ENCODE measurements around the gene CNPY1. TPM values are rescaled to one million over a fixed set of nuclear protein-coding genes. Genes with fewer than 3 reads are reported as not detected.

CNPY1 gene
- total RNA-seq, 1 donor from 2014 or later: not detected

GRCh38 chr7:155545348-155545747 is 1.0 kb downstream of the CNPY1 start:
- intact Hi-C loops (cut with DNase I): no loop called here
- no peaks in the 10 kb centered on the region for H3K9me3 ChIP-seq
- TF ChIP-seq POLR2A (IDR thresholded peaks at IDR 0.05) (no peak), POLR2AphosphoS5 (IDR thresholded peaks at IDR 0.05; ENCODE audit: insufficient read depth in 1 of 2, low read depth in 1 of 2) (no peak), CTCF (IDR thresholded peaks at IDR 0.05) (no peak)
- no peaks in the 10 kb centered on the region for H3K36me3 ChIP-seq
- H3K27me3 ChIP-seq: no peaks in the 10 kb centered on the region
- no peak overlapping the region for H3K27ac ChIP-seq
- no peak for DNase-seq (ENCODE audit: extremely low spot score in 2 of 2)
- H3K4me1 ChIP-seq: no peaks in the 10 kb centered on the region
- no peak overlapping the region for H3K4me3 ChIP-seq

- no peaks in the 10 kb centered on the region for H3K4me1 ChIP-seq
- no peaks in the 10 kb centered on the region for H3K27me3 ChIP-seq
- intact Hi-C loops (cut with DNase I): no loop called here
- no peak for DNase-seq (ENCODE audit: extremely low spot score in 2 of 2)
- no peaks in the 10 kb centered on the region for H3K9me3 ChIP-seq
- TF ChIP-seq POLR2AphosphoS5 (IDR thresholded peaks at IDR 0.05; ENCODE audit: insufficient read depth in 1 of 2, low read depth in 1 of 2) (no peak), CTCF (IDR thresholded peaks at IDR 0.05) (no peak), POLR2A (IDR thresholded peaks at IDR 0.05) (no peak)
- H3K4me3 ChIP-seq: no peak overlapping the region
- no peak overlapping the region for H3K27ac ChIP-seq
- H3K36me3 ChIP-seq: no peaks in the 10 kb centered on the region
Observed at GRCh38 chr7:155544485-155544884, 1.9 kb downstream of the CNPY1 start.

- no peaks in the 10 kb centered on the region for H3K9me3 ChIP-seq
- H3K4me3 ChIP-seq: no peak overlapping the region
- no peaks in the 10 kb centered on the region for H3K4me1 ChIP-seq
- intact Hi-C loops (cut with DNase I): no loop called here
- TF ChIP-seq POLR2A (IDR thresholded peaks at IDR 0.05) (no peak), POLR2AphosphoS5 (IDR thresholded peaks at IDR 0.05; ENCODE audit: insufficient read depth in 1 of 2, low read depth in 1 of 2) (no peak), CTCF (IDR thresholded peaks at IDR 0.05) (no peak)
- no peaks in the 10 kb centered on the region for H3K36me3 ChIP-seq
- no peak for DNase-seq (ENCODE audit: extremely low spot score in 2 of 2)
- H3K27me3 ChIP-seq: no peaks in the 10 kb centered on the region
- no peak overlapping the region for H3K27ac ChIP-seq
Observed at GRCh38 chr7:155543926-155544325, 2.4 kb downstream of the CNPY1 start.

GRCh38 chr7:155543011-155543876 is 3.1 kb downstream of the CNPY1 start:
- Histone ChIP-seq H3K36me3 (no peaks in the 10 kb centered on the region), H3K27ac (no peak overlapping the region), H3K9me3 (no peaks in the 10 kb centered on the region), H3K4me3 (no peak overlapping the region), H3K27me3 (no peaks in the 10 kb centered on the region), H3K4me1 (no peaks in the 10 kb centered on the region)
- intact Hi-C loops (cut with DNase I): no loop called here
- no peak for DNase-seq (ENCODE audit: extremely low spot score in 2 of 2)
- no peak for TF ChIP-seq POLR2AphosphoS5 (IDR thresholded peaks at IDR 0.05; ENCODE audit: insufficient read depth in 1 of 2, low read depth in 1 of 2)
- no peak for TF ChIP-seq CTCF (IDR thresholded peaks at IDR 0.05)
- no peak for TF ChIP-seq POLR2A (IDR thresholded peaks at IDR 0.05)

- intact Hi-C loops (cut with DNase I): no loop called here
- H3K9me3 ChIP-seq: no peaks in the 10 kb centered on the region
- H3K36me3 ChIP-seq: no peaks in the 10 kb centered on the region
- no peak for DNase-seq (ENCODE audit: extremely low spot score in 2 of 2)
- H3K27me3 ChIP-seq: no peaks in the 10 kb centered on the region
- no peak overlapping the region for H3K27ac ChIP-seq
- TF ChIP-seq POLR2AphosphoS5 (IDR thresholded peaks at IDR 0.05; ENCODE audit: insufficient read depth in 1 of 2, low read depth in 1 of 2): no peak
- TF ChIP-seq POLR2A (IDR thresholded peaks at IDR 0.05): no peak
- no peak overlapping the region for H3K4me3 ChIP-seq
- no peaks in the 10 kb centered on the region for H3K4me1 ChIP-seq
Observed at GRCh38 chr7:155541986-155542675, 4.2 kb downstream of the CNPY1 start.

All from vagina (tissue), 2 donors.